OCI-LY7 (cell line): ENCODE data around the gene NPLOC4.

Source experiments
- CTCF ChIP-seq: fragments of 200-600 bp; sonication (generic); conservative IDR thresholded peaks from 2 replicates; pipeline ENCODE4 v1.5.1; 2014; ENCODE audit warnings: mild to moderate bottlenecking, antibody characterized with exemption, low read length, moderate library complexity, mixed read lengths
- EZH2phosphoT487 ChIP-seq: fragments of 200-600 bp; sonication (generic); IDR thresholded peaks from 2 replicates; pipeline ENCODE4 v1.6.1; 2018; ENCODE audit warnings: low read depth, borderline replicate concordance, mild to moderate bottlenecking, mixed run types, antibody characterized with exemption, low read length, moderate library complexity, mixed read lengths

- TF ChIP-seq CTCF, result no peak
- no peak for TF ChIP-seq EZH2phosphoT487
Observed at GRCh38 chr17:81609541-81610311, 27.2 kb downstream of the NPLOC4 start.
